Measurements from ENCODE around the gene DLST.

- TF ChIP-seq POLR2A (IDR thresholded peaks at IDR 0.05) (no peak), POLR2AphosphoS5 (IDR thresholded peaks at IDR 0.05) (no peak), CTCF (IDR thresholded peaks at IDR 0.05) (no peak)
These were observed 28.8 kb downstream of the DLST start for GRCh38 chr14:74910556-74910955.

Data from suprapubic skin (tissue), 4 donors.